ENCODE data around the gene TIMM17B. TPM values are rescaled to one million over a fixed set of nuclear protein-coding genes. Genes with fewer than 3 reads are reported as not detected.

Gene TIMM17B
- total and polyA plus RNA-seq, 2 of the 8 experiments (the other 6 are each of a cell fraction or from before 2014, with no cell fraction given): 77.8 to 246 TPM

DNA sequence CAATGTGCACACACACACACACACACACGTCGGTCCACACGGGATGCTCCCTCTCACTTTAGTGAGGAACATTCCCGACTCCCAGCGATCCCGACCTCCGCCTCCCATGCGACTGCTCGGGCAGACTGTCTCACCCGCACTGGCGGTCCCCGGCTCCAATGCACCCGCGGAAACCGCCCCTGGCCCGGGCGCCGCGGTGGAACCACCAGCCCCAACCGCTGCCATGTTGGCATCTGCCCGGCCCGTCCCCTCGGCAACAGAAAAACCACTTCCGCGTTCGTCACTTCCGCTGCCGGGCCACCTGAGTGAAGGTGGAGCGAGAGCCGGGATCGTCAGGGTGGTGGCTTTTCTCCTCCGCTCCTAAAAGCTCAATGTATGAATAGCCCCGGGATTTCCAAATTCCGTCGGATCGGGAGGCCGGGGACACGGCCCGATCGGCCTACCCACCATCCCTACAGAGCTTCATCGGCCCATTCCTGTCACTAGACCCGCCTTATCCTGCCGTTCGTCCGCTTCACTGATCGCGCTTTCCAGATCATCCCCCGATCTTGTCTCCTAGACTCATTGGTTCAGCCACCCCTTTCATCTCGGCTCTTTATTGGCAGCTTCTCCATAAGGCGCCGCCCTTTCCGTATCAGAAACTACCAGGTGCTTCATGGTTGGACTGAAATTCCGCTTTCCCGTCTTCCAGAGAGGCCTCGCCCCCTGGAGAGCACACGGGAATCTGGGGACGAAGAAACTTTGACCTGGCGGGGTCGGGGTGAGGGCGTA, 14.0 kb upstream of the TIMM17B start, which contains the start of gene SLC35A2 (continued):
- TF ChIP-seq, protein P1, sequence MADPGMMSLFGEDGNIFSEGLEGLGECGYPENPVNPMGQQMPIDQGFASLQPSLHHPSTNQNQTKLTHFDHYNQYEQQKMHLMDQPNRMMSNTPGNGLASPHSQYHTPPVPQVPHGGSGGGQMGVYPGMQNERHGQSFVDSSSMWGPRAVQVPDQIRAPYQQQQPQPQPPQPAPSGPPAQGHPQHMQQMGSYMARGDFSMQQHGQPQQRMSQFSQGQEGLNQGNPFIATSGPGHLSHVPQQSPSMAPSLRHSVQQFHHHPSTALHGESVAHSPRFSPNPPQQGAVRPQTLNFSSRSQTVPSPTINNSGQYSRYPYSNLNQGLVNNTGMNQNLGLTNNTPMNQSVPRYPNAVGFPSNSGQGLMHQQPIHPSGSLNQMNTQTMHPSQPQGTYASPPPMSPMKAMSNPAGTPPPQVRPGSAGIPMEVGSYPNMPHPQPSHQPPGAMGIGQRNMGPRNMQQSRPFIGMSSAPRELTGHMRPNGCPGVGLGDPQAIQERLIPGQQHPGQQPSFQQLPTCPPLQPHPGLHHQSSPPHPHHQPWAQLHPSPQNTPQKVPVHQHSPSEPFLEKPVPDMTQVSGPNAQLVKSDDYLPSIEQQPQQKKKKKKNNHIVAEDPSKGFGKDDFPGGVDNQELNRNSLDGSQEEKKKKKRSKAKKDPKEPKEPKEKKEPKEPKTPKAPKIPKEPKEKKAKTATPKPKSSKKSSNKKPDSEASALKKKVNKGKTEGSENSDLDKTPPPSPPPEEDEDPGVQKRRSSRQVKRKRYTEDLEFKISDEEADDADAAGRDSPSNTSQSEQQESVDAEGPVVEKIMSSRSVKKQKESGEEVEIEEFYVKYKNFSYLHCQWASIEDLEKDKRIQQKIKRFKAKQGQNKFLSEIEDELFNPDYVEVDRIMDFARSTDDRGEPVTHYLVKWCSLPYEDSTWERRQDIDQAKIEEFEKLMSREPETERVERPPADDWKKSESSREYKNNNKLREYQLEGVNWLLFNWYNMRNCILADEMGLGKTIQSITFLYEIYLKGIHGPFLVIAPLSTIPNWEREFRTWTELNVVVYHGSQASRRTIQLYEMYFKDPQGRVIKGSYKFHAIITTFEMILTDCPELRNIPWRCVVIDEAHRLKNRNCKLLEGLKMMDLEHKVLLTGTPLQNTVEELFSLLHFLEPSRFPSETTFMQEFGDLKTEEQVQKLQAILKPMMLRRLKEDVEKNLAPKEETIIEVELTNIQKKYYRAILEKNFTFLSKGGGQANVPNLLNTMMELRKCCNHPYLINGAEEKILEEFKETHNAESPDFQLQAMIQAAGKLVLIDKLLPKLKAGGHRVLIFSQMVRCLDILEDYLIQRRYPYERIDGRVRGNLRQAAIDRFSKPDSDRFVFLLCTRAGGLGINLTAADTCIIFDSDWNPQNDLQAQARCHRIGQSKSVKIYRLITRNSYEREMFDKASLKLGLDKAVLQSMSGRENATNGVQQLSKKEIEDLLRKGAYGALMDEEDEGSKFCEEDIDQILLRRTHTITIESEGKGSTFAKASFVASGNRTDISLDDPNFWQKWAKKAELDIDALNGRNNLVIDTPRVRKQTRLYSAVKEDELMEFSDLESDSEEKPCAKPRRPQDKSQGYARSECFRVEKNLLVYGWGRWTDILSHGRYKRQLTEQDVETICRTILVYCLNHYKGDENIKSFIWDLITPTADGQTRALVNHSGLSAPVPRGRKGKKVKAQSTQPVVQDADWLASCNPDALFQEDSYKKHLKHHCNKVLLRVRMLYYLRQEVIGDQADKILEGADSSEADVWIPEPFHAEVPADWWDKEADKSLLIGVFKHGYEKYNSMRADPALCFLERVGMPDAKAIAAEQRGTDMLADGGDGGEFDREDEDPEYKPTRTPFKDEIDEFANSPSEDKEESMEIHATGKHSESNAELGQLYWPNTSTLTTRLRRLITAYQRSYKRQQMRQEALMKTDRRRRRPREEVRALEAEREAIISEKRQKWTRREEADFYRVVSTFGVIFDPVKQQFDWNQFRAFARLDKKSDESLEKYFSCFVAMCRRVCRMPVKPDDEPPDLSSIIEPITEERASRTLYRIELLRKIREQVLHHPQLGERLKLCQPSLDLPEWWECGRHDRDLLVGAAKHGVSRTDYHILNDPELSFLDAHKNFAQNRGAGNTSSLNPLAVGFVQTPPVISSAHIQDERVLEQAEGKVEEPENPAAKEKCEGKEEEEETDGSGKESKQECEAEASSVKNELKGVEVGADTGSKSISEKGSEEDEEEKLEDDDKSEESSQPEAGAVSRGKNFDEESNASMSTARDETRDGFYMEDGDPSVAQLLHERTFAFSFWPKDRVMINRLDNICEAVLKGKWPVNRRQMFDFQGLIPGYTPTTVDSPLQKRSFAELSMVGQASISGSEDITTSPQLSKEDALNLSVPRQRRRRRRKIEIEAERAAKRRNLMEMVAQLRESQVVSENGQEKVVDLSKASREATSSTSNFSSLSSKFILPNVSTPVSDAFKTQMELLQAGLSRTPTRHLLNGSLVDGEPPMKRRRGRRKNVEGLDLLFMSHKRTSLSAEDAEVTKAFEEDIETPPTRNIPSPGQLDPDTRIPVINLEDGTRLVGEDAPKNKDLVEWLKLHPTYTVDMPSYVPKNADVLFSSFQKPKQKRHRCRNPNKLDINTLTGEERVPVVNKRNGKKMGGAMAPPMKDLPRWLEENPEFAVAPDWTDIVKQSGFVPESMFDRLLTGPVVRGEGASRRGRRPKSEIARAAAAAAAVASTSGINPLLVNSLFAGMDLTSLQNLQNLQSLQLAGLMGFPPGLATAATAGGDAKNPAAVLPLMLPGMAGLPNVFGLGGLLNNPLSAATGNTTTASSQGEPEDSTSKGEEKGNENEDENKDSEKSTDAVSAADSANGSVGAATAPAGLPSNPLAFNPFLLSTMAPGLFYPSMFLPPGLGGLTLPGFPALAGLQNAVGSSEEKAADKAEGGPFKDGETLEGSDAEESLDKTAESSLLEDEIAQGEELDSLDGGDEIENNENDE (IDR thresholded peaks at IDR 0.05; ENCODE audit: insufficient replicate concordance, low read length): peak; percentile 23
- TF ChIP-seq TAF7 (optimal IDR thresholded peaks at IDR 0.05; ENCODE audit: borderline replicate concordance, low read depth, low read length) (peak; percentile 59), TAF1 (IDR thresholded peaks at IDR 0.05; ENCODE audit: low read depth, low read length) (0 out of 2 replicates have a peak, but pooled peaks have one; percentile 14), YY1 (IDR thresholded peaks at IDR 0.05; ENCODE audit: low read depth, low read length) (peak; percentile 70), SUZ12 (IDR thresholded peaks at IDR 0.05; ENCODE audit: low read length) (no peak), TBP (IDR thresholded peaks at IDR 0.05; ENCODE audit: low read depth, low read length) (no peak), SRF (IDR thresholded peaks at IDR 0.05; ENCODE audit: low read depth, low read length) (no peak), HDAC2 (IDR thresholded peaks at IDR 0.05; ENCODE audit: borderline replicate concordance in 1 of 2, low read depth in 2 of 2, low read length in 2 of 2) (peak in 1 of 2 experiments; percentile 81; a peak in 1 of 4 replicates)
